HG03432 (cell line): Measurements from ENCODE around the gene LSM3.
"Not testable (repeated sequence)": the region's sequence is repeated elsewhere in the genome, so short reads cannot be mapped to it uniquely, and the experiment has no call there.

Source experiments
- ATAC-seq: cut with Tn5 transposase; IDR thresholded peaks from one replicate; pipeline ENCODE4 v1.9.1; 2021; ENCODE audit warnings: mild to moderate bottlenecking, moderate library complexity; ENCODE audit not compliant: unreplicated experiment

The LSM3 gene

DNA sequence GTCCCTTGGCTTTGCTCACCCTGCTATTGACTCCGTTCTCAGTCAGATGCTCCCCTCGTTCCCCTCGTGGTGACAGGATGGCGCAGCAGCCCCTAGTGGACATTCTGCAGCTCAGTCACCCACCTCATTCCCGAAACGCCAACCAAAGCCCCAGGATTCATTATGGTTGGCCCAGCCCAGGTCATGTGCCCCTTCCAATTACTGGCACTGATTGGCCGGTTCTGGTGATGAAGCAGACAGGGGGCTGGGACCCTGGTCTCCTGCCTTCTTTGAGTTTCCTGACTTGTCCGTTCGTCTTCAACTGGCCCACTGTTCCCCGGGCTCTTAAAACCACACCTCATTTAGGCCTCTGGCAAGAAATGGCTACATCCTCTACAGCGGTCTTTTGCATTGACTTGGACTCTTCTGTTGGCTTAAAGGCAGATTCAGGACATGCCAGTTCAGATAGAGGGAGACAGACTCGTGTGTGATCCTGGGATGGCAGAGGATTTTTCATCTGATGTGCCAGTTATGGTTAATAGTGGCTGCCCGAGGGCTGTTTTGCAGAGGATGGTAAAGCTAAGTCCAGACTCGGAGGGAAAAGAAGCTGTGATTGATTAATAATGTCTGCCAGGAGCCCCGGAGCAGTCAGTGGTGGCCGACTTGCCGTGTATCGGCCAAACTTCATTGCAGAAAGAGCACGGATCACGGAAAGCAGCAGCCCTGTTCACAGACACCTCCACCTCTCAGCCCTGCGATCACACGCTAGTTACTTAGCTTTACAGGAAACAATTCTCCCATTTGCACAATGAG is 37.8 kb downstream of the LSM3 start:
- no peak for ATAC-seq

- no peak for ATAC-seq
Measured at GRCh38 chr3:14218355-14218754, 39.7 kb downstream of the LSM3 start.

DNA sequence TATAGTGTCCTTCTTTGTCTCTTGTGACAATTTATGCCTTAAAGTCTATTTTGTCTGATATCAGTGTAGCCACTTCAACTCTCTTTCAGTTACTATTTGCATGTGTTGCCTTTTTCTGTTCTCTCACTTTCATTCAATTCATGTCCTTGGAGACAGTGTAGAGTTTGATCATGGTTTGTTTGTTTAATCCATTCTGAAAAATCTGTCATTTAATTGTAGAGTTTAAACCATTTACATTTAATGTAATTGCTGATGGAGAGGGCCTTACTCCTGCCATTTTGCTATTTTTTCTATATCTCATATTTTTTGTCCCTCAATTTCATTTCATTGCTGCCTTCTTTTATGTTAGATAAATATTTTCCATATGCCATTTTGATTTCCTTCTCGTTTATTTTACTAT is 42.3 kb downstream of the LSM3 start:
- ATAC-seq = no peak

GRCh38 chr3:14221902-14222301 is 43.3 kb downstream of the LSM3 start:
- ATAC-seq = no peak

DNA sequence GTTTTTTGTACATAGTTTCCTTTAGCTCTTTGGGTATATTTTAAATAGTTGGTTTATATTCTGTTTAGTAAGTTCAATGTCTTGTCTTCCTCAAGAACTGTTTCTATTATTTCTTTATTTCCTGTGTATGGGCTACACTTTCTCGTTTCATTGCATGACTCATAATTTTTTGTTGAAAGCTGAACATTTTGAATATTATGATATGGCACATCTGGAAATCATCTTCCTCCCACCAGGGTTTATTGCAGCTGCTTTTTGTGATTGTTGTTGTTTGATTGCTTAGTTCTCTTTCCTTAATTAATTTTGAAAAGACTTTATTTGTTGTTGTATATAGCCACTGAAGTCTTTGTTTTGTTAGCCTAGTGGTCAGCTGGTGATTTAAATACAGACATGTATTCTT is 43.8 kb downstream of the LSM3 start:
- ATAC-seq = no peak

DNA sequence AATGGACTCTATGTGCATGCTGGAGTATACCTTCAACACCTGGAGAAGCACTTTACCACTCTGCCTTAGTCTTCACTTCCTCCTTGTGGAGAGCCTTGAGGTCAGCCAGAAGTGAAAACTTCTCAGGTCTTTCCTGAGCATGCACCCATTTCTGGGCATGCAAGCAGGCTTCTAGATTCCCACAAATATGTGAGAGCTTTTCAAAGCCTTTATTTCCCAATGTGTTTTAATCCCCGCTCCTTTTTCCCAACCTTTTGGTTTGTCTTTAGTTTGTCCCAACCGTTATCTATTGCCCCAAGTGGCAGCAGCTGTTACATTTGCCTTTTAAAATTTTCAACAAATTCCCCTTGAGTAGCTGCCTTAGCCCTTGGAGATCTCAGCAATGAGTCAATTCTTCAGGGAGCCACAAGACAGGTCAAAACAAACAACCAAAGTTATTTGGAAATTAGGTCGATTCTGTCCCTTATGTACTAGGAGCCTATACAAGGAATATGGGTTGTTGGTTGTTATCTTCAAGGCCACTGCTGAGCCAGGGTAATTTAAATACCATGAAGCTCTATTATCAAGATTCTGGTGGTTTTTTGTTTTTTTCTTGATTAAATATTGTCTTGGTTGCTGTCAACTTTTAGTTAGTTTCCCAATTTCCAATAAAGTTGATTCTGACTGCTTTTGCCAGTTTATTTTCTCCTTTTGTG is 44.4 kb downstream of the LSM3 start:
- ATAC-seq = no peak

DNA sequence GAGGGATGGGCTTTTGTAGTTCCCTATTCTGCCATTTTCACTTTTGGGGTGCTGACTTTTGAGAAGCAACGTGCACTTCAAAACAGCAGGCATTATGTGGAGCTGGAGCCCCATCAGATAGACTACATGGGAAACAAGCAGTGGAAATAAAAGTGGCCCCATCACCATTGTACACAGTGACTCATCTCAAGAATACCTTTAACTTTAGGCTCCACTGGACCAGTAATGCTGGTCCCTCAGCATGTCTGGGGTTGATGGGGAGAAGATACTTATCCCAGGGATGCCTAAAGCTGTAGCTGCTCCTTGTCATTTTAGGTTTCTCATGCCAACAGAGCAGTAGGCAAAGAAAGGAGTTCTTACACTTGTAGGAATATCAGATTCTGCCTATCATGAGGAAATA is 45.0 kb downstream of the LSM3 start:
- peak; percentile 49 for ATAC-seq

DNA sequence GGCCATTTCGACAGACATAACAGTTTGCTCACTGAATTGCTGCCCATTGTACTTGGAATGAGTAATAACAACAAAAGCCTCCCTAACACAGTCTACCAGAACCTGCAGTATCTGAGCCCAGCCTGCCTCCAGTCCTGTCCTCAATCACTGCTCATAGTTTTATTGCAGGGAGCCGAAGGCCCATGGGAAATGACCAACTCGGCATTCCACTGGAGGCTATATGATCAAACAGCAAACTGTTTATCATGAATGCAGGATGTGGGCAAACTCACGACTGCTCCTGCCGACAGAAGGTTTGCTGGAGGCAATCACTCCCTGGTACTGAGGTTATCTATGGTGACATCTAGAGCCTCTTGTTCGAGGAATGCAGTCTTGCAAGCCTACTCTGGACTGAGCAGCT is 46.3 kb downstream of the LSM3 start:
- ATAC-seq = no peak

GRCh38 chr3:14225421-14225820 is 46.8 kb downstream of the LSM3 start:
- ATAC-seq = no peak

DNA sequence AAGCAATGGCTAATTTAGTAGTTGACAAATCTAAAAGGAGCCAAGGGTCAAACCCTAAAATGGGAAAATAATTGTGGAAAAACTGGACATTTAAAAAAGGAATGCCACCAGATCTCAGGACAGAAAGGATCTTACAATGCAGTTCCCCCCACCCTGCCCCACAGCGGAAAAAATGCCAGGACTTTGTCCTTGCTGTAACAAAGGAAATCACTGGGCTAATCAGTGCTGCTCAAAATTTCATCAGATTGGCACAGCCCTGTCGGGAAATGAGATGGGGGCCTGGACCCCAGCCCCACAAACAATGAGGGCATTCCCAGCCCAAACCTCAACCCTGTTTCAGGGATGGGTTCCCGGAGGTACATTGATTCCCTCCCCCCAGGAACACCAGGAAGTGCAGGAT is 47.7 kb downstream of the LSM3 start:
- not testable (repeated sequence) for ATAC-seq

GRCh38 chr3:14227856-14228255 is 49.2 kb downstream of the LSM3 start:
- no peak for ATAC-seq

DNA sequence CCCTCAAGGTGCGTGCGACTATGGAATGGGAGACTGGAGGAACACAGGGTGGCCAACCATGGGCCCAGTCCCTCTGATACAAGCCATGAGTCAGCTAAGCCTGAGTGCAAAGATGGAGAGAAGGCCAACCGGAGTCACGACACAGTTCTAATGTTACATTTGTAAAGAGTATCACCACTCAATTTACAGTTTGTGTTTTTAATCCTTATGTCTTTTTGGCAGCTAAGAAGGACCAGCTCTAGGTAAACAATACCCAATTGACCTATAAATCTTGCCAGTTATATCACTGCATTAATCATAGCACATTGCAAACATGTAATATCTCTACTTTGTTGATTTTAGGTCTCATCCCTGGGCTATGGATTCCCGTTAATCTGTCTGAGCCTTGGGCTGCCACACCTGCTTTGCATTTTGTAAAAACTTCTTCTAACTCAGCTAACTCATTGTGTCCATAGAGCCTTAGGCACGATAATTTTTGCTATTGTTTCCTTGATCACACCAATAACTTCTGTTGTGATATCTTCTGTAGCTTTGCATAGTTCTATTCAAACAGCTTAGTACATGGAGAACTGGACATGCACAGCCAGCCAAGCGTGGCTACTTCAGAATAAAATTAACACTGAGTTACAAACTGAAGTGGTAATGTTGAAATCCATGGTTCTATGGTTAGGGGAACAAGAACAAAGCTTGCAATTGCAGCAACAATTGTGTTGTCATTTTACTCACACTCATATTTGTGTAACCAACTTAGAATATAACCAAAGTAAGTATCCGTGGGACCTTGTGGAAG is 50.3 kb downstream of the LSM3 start:
- ATAC-seq = no peak

DNA sequence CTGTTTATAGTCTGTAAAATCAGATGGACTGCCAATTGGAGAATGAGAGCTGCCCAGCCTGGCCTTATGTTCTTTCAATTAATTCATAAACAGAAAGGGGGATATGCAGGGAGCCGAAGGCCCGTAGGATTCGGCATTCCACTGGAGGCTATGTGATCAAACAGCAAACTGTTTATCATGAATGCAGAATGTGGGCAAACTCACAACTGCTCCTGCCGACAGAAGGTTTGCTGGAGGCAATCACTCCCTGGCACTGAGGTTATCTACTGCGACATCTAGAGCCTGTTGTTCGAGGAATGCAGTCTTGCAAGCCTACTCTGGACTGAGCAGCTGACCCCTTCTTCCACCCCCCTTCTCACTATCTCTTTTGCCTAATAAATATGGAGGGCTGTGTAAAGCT is 51.1 kb downstream of the LSM3 start:
- not testable (repeated sequence) for ATAC-seq

DNA sequence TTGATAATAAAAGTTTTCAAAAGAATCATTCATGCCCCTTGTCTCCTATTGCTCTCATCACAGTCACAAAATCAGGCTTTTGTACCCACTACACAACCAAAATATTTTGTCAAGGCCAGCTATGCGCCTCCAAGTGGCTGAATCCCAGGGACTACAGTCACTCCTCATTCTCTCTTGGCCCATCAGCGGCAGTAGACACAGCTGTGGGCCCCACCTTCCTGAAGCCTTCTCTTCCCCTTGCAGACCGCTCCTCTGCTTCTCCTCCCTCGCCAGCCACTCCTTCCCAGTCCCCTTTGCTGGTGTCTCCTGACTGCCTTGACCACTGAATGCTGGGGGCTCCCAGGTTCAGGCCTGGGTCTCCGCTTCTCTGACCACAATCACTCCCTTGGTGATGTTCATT is 52.1 kb downstream of the LSM3 start:
- no peak for ATAC-seq

DNA sequence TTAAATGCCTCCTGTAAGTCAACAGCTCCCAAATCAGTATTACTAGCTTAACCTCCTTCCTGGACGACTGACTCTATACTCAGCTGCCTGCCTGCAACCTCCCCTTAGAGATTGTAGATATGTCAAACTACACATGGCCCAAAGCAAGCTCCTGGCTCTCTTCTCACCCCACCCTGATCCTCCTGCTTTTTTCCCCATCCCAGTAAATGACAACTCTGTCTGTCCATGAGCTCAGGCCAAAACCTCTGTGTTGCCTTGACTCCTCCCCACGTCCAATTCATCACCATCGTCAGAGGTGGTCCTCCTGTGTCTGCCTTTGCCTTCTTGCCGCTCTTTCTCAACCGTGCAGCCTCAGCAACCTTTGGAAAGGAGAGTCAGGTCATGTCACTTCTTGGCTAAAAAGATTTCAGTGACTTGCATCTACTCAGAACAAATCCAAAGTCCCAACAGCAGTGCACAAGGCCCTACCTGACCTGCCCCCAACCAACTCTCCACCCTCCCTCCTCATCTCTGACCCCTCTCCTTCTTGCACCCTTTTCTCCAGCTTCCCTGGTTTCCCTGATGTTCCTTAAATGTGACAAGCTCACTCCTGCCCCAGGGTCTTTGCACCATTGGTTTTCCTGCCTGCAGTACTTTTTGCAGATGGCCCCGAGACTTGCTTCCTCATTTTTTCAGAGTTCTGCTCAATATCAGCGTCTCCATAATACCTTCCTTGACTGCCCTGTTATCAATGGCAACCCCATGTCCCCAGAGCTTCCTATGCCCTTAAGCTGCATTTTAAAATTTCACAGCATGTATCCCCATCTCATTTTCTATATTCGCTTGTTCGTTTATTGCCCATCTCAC is 52.8 kb downstream of the LSM3 start:
- ATAC-seq = no peak

GRCh38 chr3:14231998-14232501 is 53.4 kb downstream of the LSM3 start:
- ATAC-seq = no peak

DNA sequence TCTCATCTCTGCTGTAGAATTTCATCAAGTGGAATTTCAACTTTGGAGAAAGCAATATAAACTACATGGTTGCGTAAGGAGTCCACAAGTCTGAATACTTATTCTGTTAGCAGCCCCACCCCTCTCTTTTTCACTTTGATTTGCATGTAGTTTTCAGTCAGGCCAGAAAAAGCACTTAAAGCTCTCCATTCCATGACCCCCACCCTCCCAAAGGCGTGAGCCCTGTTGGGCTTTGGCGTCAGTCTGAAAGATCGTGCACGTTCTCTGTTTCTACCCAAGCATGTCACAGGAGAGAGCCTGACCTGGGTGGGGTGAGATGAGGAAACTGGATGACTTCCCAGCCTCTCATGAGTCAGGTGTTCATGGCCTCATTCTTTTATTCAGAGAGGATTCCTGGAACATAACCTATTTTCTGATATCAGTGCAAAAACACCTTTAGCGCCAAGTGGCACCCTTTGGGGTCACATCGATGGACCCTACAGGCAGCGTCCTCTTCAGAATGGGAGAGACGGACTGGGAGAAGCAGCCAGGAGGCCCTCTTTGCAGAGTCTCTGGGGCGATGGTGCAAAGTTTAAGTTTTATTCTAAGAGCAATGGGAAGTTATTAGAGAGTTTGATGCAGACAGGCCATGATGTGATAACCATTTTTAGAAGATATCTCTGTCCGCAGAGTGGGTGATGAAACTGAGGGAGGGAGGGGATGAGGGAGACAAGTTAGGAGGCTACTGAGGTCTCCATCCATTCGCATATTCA is 55.8 kb downstream of the LSM3 start:
- no peak for ATAC-seq

- ATAC-seq = no peak
Measured at GRCh38 chr3:14235003-14235911, 56.6 kb downstream of the LSM3 start.

DNA sequence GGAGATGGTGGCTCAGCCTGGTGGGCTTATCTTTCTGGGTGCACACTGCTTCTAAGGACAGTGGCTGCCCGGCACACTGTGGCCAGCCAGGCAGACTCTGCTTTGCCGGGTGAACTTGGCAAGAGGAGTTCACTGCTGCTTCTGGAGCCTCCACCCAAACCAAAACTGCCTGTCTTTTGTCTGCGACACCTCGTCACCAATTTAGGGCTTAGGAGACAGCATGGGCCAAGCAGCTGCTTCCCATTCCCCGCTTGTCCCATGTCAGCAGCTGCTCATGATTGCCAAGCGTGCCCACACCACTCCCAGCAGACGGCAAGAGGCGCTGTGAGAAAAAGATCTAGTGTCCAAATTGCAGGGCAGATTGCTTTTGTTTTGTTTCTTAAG is 57.3 kb downstream of the LSM3 start:
- no peak for ATAC-seq
